Keratinocyte (primary cell): ENCODE results near the gene SUGCT.

Experiments used
- CTCF ChIP-seq, 3 experiments: IDR thresholded peaks in 1 of 3; conservative IDR thresholded peaks in 1 of 3; optimal IDR thresholded peaks in 1 of 3; 2 replicates in 2 of 3; 3 replicates in 1 of 3; pipeline versions ENCODE3 to v1.5.1; 2011; ENCODE audit warnings: low read length in 3 of 3, mild to moderate bottlenecking in 3 of 3, moderate library complexity in 2 of 3, control low read depth in 1 of 3, inconsistent platforms in 1 of 3; ENCODE audit not compliant: insufficient read depth in 2 of 3; ENCODE audit errors: extremely low read depth in 1 of 3
- EZH2 ChIP-seq: IDR thresholded peaks from one replicate; pipeline ENCODE4 v1.6.1; 2012; ENCODE audit warnings: inconsistent platforms, mild to moderate bottlenecking, low read length, moderate library complexity

GRCh38 chr7:40753455-40753854 lies 618.6 kb downstream of the SUGCT start:
- TF ChIP-seq CTCF (optimal IDR thresholded peaks at IDR 0.05 in 1 of 3, IDR thresholded peaks at IDR 0.05 in 1 of 3, conservative IDR thresholded peaks at IDR 0.05 in 1 of 3; ENCODE audit: extremely low read depth in 1 of 3, insufficient read depth in 2 of 3, low read length in 3 of 3) (no peak), EZH2 (no peak)
